Loucy (cell line): ENCODE measurements around the gene RBM11.

Source experiments
- H2AFZ ChIP-seq: fragments of 200-600 bp; sonication (generic); 2 replicates; pipeline ENCODE4 v1.6.0; 2016; ENCODE audit warnings: antibody characterized with exemption, mild to moderate bottlenecking, low read length, moderate library complexity
- H3F3A ChIP-seq: fragments of 200-600 bp; 2 replicates; pipeline ENCODE4 v1.6.0; 2016; ENCODE audit warnings: antibody characterized with exemption, low read depth, mild to moderate bottlenecking
- H3K27me3 ChIP-seq: fragments of 200-600 bp; sonication (generic); 2 replicates; pipeline ENCODE4 v1.6.1; 2014; ENCODE audit warnings: low read length, mild to moderate bottlenecking; ENCODE audit not compliant: insufficient read depth, poor library complexity, severe bottlenecking
- H3K36me3 ChIP-seq: fragments of 200-600 bp; sonication (generic); 2 replicates; pipeline ENCODE4 v1.6.1; 2016; ENCODE audit warnings: low read length; ENCODE audit not compliant: insufficient read depth
- H3K4me1 ChIP-seq: fragments of 200-600 bp; sonication (generic); 2 replicates; pipeline ENCODE4 v1.5.1; 2014; ENCODE audit warnings: low read length, mild to moderate bottlenecking; ENCODE audit not compliant: insufficient read depth, poor library complexity, severe bottlenecking
- H3K4me2 ChIP-seq: fragments of 200-600 bp; sonication (generic); 2 replicates; pipeline ENCODE4 v1.6.0; 2014; ENCODE audit warnings: antibody characterized with exemption, low read length, low read depth, mild to moderate bottlenecking; ENCODE audit not compliant: poor library complexity, severe bottlenecking
- H3K4me3 ChIP-seq: fragments of 200-600 bp; sonication (generic); 2 replicates; pipeline ENCODE4 v1.5.1; 2014; ENCODE audit warnings: low read length, mild to moderate bottlenecking, mixed read lengths; ENCODE audit not compliant: poor library complexity, severe bottlenecking
- H3K79me2 ChIP-seq: fragments of 200-600 bp; sonication (generic); 2 replicates; pipeline ENCODE4 v1.6.1; 2014; ENCODE audit warnings: low read length; ENCODE audit not compliant: insufficient read depth
- H3K9ac ChIP-seq: fragments of 200-600 bp; sonication (generic); 2 replicates; pipeline ENCODE4 v1.6.0; 2014; ENCODE audit warnings: mild to moderate bottlenecking, low read depth, low read length, moderate library complexity; ENCODE audit not compliant: poor library complexity, severe bottlenecking
- H3K9me2 ChIP-seq: fragments of 200-600 bp; sonication (generic); replicated peaks from 2 replicates; pipeline ENCODE4 v1.6.1; 2016; ENCODE audit warnings: low read depth, low read length, mixed read lengths
- H3K9me3 ChIP-seq: fragments of 200-600 bp; sonication (generic); 2 replicates; pipeline ENCODE4 v1.6.1; 2014; ENCODE audit warnings: mild to moderate bottlenecking, antibody characterized with exemption, low read length, low read depth; ENCODE audit not compliant: insufficient read depth
- H4K20me1 ChIP-seq: fragments of 200-600 bp; sonication (generic); 2 replicates; pipeline ENCODE4 v1.6.0; 2014; ENCODE audit warnings: antibody characterized with exemption, low read length, mild to moderate bottlenecking; ENCODE audit not compliant: insufficient read depth, poor library complexity, severe bottlenecking
- CTCF ChIP-seq: fragments of 200-600 bp; sonication (generic); conservative IDR thresholded peaks from 2 replicates; pipeline ENCODE4 v1.5.1; 2014; ENCODE audit warnings: mild to moderate bottlenecking, antibody characterized with exemption, low read length
- EZH2phosphoT487 ChIP-seq: fragments of 200-600 bp; IDR thresholded peaks from 2 replicates; pipeline ENCODE4 v1.6.1; 2018; ENCODE audit warnings: antibody characterized with exemption, mild to moderate bottlenecking, moderate library complexity, borderline replicate concordance

The RBM11 gene

DNA sequence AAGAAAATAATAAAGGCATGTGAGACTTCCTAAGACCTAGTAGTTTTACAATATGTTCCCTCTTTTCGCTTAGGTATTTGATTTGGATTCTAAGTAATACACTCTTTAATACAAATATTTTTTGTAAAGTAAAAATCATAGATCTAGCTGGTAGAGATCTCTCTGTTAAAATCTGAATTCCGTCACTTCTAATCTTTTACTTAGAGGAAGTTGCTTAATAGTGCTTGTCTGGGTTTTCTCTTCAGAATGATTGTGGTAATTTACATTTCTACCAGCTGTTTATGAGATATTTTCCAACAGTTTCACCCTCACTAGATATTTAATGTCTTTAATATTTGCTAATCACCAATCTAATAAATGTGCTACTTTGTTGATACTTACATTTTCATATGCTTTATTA lies 23.3 kb downstream of the RBM11 start:
- H3F3A ChIP-seq = no peaks in the 10 kb centered on the region
- H4K20me1 ChIP-seq = no peaks in the 10 kb centered on the region
- H2AFZ ChIP-seq = no peak overlapping the region
- no peaks in the 10 kb centered on the region for H3K36me3 ChIP-seq
- no peak overlapping the region for H3K4me2 ChIP-seq
- H3K9ac ChIP-seq = no peak overlapping the region
- H3K27me3 ChIP-seq = no peaks in the 10 kb centered on the region
- no peaks in the 10 kb centered on the region for H3K9me2 ChIP-seq
- no peak overlapping the region for H3K4me3 ChIP-seq
- H3K9me3 ChIP-seq = no peaks in the 10 kb centered on the region
- no peak for TF ChIP-seq EZH2phosphoT487
- TF ChIP-seq CTCF = no peak
- no peaks in the 10 kb centered on the region for H3K4me1 ChIP-seq
- no peaks in the 10 kb centered on the region for H3K79me2 ChIP-seq

GRCh38 chr21:14241297-14241696 lies 25.3 kb downstream of the RBM11 start:
- Histone ChIP-seq H3K79me2 (no peaks in the 10 kb centered on the region), H3K4me1 (no peaks in the 10 kb centered on the region), H3K9me3 (no peaks in the 10 kb centered on the region), H3K4me2 (no peak overlapping the region), H3K4me3 (no peak overlapping the region), H3K9ac (no peak overlapping the region), H3F3A (no peaks in the 10 kb centered on the region), H3K36me3 (no peaks in the 10 kb centered on the region), H3K9me2 (no peaks in the 10 kb centered on the region), H2AFZ (no peak overlapping the region), H4K20me1 (no peaks in the 10 kb centered on the region), H3K27me3 (no peaks in the 10 kb centered on the region)
- TF ChIP-seq EZH2phosphoT487 = no peak
- TF ChIP-seq CTCF = no peak

- no peak for TF ChIP-seq CTCF
- TF ChIP-seq EZH2phosphoT487 = no peak
- no peak overlapping the region for H3K9ac ChIP-seq
Measured at GRCh38 chr21:14243461-14243860, 27.5 kb downstream of the RBM11 start.

More at GRCh38 chr21:14243461-14243860, 27.5 kb downstream of the RBM11 start:
- no peaks in the 10 kb centered on the region for H3K9me2 ChIP-seq
- H3K9me3 ChIP-seq = no peaks in the 10 kb centered on the region
- no peak overlapping the region for H2AFZ ChIP-seq
- H3K4me2 ChIP-seq = no peak overlapping the region
- H3K4me3 ChIP-seq = no peak overlapping the region
- H3K36me3 ChIP-seq = no peaks in the 10 kb centered on the region
- no peaks in the 10 kb centered on the region for H3K4me1 ChIP-seq
- H4K20me1 ChIP-seq = no peaks in the 10 kb centered on the region
- no peaks in the 10 kb centered on the region for H3F3A ChIP-seq
- H3K79me2 ChIP-seq = no peaks in the 10 kb centered on the region
- no peaks in the 10 kb centered on the region for H3K27me3 ChIP-seq
